GM23338 (cell line): ENCODE data around the gene TICAM2. TPM values are rescaled to one million over a fixed set of nuclear protein-coding genes. Genes with fewer than 3 reads are reported as not detected.

Source experiments
- ATAC-seq: fragments of 200-7000 bp; cut with Tn5 transposase; 3 replicates; pipeline ENCODE4 v1.9.1; 2020
- DNase-seq: peaks from one replicate; pipeline ENCODE4 v3.0.0-alpha.2; 2015; ENCODE audit warnings: low spot score
- H2AFZ ChIP-seq: fragments of 200-600 bp; sonication (generic); 2 replicates; pipeline ENCODE4 v1.8.0; 2016; ENCODE audit warnings: antibody characterized with exemption, mild to moderate bottlenecking, moderate library complexity
- H3F3A ChIP-seq: fragments of 200-600 bp; sonication (generic); replicated peaks from 2 replicates; pipeline ENCODE4 v1.8.0; 2017; ENCODE audit warnings: antibody characterized with exemption, mixed run types, low read depth
- H3K27ac ChIP-seq: fragments of 200-600 bp; sonication (generic); 2 replicates; pipeline ENCODE4 v1.6.1; 2016; ENCODE audit warnings: low read depth
- H3K27me3 ChIP-seq: fragments of 200-600 bp; sonication (generic); 2 replicates; pipeline ENCODE4 v1.8.0; 2016; ENCODE audit warnings: mild to moderate bottlenecking, mixed run types, moderate library complexity; ENCODE audit not compliant: insufficient read depth
- H3K36me3 ChIP-seq: fragments of 200-600 bp; sonication (generic); 2 replicates; pipeline ENCODE4 v1.8.0; 2016; ENCODE audit warnings: mild to moderate bottlenecking; ENCODE audit not compliant: insufficient read depth
- H3K4me1 ChIP-seq: fragments of 200-600 bp; sonication (generic); 2 replicates; pipeline ENCODE4 v1.8.0; 2016; ENCODE audit warnings: mild to moderate bottlenecking, moderate library complexity; ENCODE audit not compliant: insufficient read depth
- H3K4me2 ChIP-seq: fragments of 200-600 bp; sonication (generic); 2 replicates; pipeline ENCODE4 v1.7.1; 2017; ENCODE audit warnings: mixed run types
- H3K4me3 ChIP-seq: fragments of 200-600 bp; sonication (generic); 2 replicates; pipeline ENCODE4 v1.6.1; 2016; ENCODE audit warnings: mixed run types
- H3K79me2 ChIP-seq: fragments of 200-600 bp; sonication (generic); replicated peaks from 2 replicates; pipeline ENCODE4 v1.8.0; 2017; ENCODE audit warnings: mild to moderate bottlenecking; ENCODE audit not compliant: insufficient read depth
- H3K9me2 ChIP-seq: fragments of 200-600 bp; sonication (generic); 2 replicates; pipeline ENCODE4 v1.8.0; 2017; ENCODE audit not compliant: insufficient read depth
- H4K20me1 ChIP-seq: fragments of 200-600 bp; sonication (generic); replicated peaks from 2 replicates; pipeline ENCODE4 v1.8.0; 2017; ENCODE audit warnings: mild to moderate bottlenecking; ENCODE audit not compliant: insufficient read depth
- H3K27ac Mint-ChIP-seq: 2 replicates; pipeline ENCODE4 v1.8.0; 2020; ENCODE audit warnings: inconsistent platforms, mild to moderate bottlenecking, moderate library complexity, mixed read lengths
- H3K27me3 Mint-ChIP-seq: 3 replicates; pipeline ENCODE4 v1.8.0; 2022; ENCODE audit warnings: low read depth, mild to moderate bottlenecking, moderate library complexity, mixed read lengths, inconsistent platforms; ENCODE audit not compliant: insufficient read depth, poor library complexity
- H3K36me3 Mint-ChIP-seq: 3 replicates; pipeline ENCODE4 v1.8.0; 2021; ENCODE audit warnings: low read depth, mild to moderate bottlenecking, inconsistent platforms, moderate library complexity, mixed read lengths
- H3K4me1 Mint-ChIP-seq: 3 replicates; pipeline ENCODE4 v1.8.0; 2020; ENCODE audit warnings: mild to moderate bottlenecking, inconsistent platforms, mixed read lengths
- H3K4me3 Mint-ChIP-seq: 3 replicates; pipeline ENCODE4 v1.8.0; 2021; ENCODE audit warnings: moderate library complexity, mild to moderate bottlenecking, inconsistent platforms, mixed read lengths
- H3K9me3 Mint-ChIP-seq: 3 replicates; pipeline ENCODE4 v1.8.0; 2020; ENCODE audit warnings: moderate library complexity, mild to moderate bottlenecking, inconsistent platforms, mixed read lengths
- CREB1 ChIP-seq: fragments of 250-450 bp; sonication (Bioruptor Pico); IDR thresholded peaks from 2 replicates; pipeline ENCODE4 v1.5.0; 2020; ENCODE audit warnings: low read depth, mild to moderate bottlenecking, moderate library complexity
- CTCF ChIP-seq, 2 experiments: fragments of 200-600 bp in 1 of 2; sonication (generic) in 1 of 2; conservative IDR thresholded peaks; 2 replicates each; pipeline versions ENCODE4 v1.5.1 to v1.6.1; 2016 to 2017; ENCODE audit warnings: antibody characterized with exemption in 2 of 2, low read depth in 2 of 2, mild to moderate bottlenecking in 2 of 2, moderate library complexity in 1 of 2
- ETS1 ChIP-seq: IDR thresholded peaks from 2 replicates; pipeline ENCODE4 v1.6.1; 2016; ENCODE audit warnings: antibody characterized with exemption
- EZH2phosphoT487 ChIP-seq: fragments of 200-600 bp; sonication (generic); IDR thresholded peaks from one replicate; pipeline ENCODE4 v1.8.1; 2018; ENCODE audit warnings: antibody characterized with exemption; ENCODE audit not compliant: unreplicated experiment
- NANOG ChIP-seq: IDR thresholded peaks from 2 replicates; pipeline ENCODE4 v1.6.1; 2016; ENCODE audit warnings: antibody characterized with exemption, borderline replicate concordance
- POLR2AphosphoS5 ChIP-seq: IDR thresholded peaks from 2 replicates; pipeline ENCODE4 v1.6.1; 2016; ENCODE audit warnings: antibody characterized with exemption, low read depth
- STAT1 ChIP-seq: IDR thresholded peaks from one replicate; pipeline ENCODE4 v1.6.1; 2016; ENCODE audit warnings: antibody characterized with exemption; ENCODE audit not compliant: unreplicated experiment
- ZNF114 ChIP-seq: fragments of 250-450 bp; sonication (Bioruptor Pico); IDR thresholded peaks from 2 replicates; pipeline ENCODE4 v1.5.0; 2020; ENCODE audit warnings: mild to moderate bottlenecking, moderate library complexity
- ZNF331 ChIP-seq: fragments of 250-450 bp; sonication (Bioruptor Pico); IDR thresholded peaks from 2 replicates; pipeline ENCODE4 v1.5.0; 2020; ENCODE audit warnings: low read depth, mild to moderate bottlenecking, moderate library complexity
- ZNF462 ChIP-seq: fragments of 250-450 bp; sonication (Bioruptor Pico); IDR thresholded peaks from 2 replicates; pipeline ENCODE4 v1.5.0; 2020; ENCODE audit warnings: mild to moderate bottlenecking, moderate library complexity
- polyA plus RNA-seq: library from polyadenylated mRNA; unstranded; fragments of >200 nt; fragmentation: Nextera tagmentation; extraction: Ambion mirVana; gene quantifications from 2 replicates; pipeline ENCODE4 v1.2.1, GENCODE V29; 2016
- total RNA-seq: library from RNA; depleted of rRNA; stranded (reverse); fragments of >200 nt; shearing (Covaris generic); gene quantifications from 2 replicates; pipeline ENCODE4 v1.2.3, GENCODE V29; 2014

Gene TICAM2
- total and polyA plus RNA-seq, 2 experiments from 2014 or later, result 1.0 TPM; not detected in 1

GRCh38 chr5:115541611-115542010 is 60.7 kb downstream of the TICAM2 start:
- H3K9me2 ChIP-seq, result no peaks in the 10 kb centered on the region
- H3K36me3 ChIP-seq, result peaks cover 6% of the 10 kb centered on the region; the same call in 1 of the 2 replicates
- H3K9me3 Mint-ChIP-seq, result peaks cover 13% of the 10 kb centered on the region; the same call in 2 of the 3 replicates
- no peak for DNase-seq
- no peak for TF ChIP-seq ZNF114 (CRISPR knock-in tag)
- no peak for TF ChIP-seq ETS1
- no peak for TF ChIP-seq EZH2phosphoT487
- no peak for TF ChIP-seq POLR2AphosphoS5
- no peak for TF ChIP-seq CREB1 (CRISPR knock-in tag)
- H3K36me3 Mint-ChIP-seq, result peaks cover 63% of the 10 kb centered on the region
- H2AFZ ChIP-seq, result no peak overlapping the region
- peak overlapping the region; percentile 93 for H3K4me2 ChIP-seq
- H4K20me1 ChIP-seq, result peaks cover 53% of the 10 kb centered on the region
- H3K27me3 Mint-ChIP-seq, result peaks cover 8% of the 10 kb centered on the region
- H3K4me1 Mint-ChIP-seq, result peaks cover 44% of the 10 kb centered on the region
- peak overlapping the region; percentile 95 for H3K4me3 Mint-ChIP-seq
- no peaks in the 10 kb centered on the region for H3K27me3 ChIP-seq
- no peak overlapping the region for H3K27ac ChIP-seq
- no peaks in the 10 kb centered on the region for H3F3A ChIP-seq
- ATAC-seq, result no peak
- no peak overlapping the region for H3K27ac Mint-ChIP-seq
- peaks cover 73% of the 10 kb centered on the region for H3K79me2 ChIP-seq
- peaks cover 36% of the 10 kb centered on the region for H3K4me1 ChIP-seq
- peak overlapping the region; percentile 93 for H3K4me3 ChIP-seq

- H3K79me2 ChIP-seq, result peaks cover 100% of the 10 kb centered on the region
- peaks cover 16% of the 10 kb centered on the region for H3K4me1 ChIP-seq
- no peak overlapping the region for H3K4me2 ChIP-seq
- H3K9me3 Mint-ChIP-seq, result no peaks in the 10 kb centered on the region
- DNase-seq, result no peak
- H2AFZ ChIP-seq, result no peak overlapping the region
- H3K27ac ChIP-seq, result no peak overlapping the region
- H3K36me3 ChIP-seq, result peaks cover 6% of the 10 kb centered on the region; the same call in 1 of the 2 replicates
- ATAC-seq, result no peak
- H3K27me3 Mint-ChIP-seq, result no peaks in the 10 kb centered on the region
- no peaks in the 10 kb centered on the region for H3F3A ChIP-seq
- peaks cover 38% of the 10 kb centered on the region for H3K4me1 Mint-ChIP-seq
- H3K36me3 Mint-ChIP-seq, result peaks cover 45% of the 10 kb centered on the region
- no peak overlapping the region for H3K4me3 Mint-ChIP-seq
- H3K27me3 ChIP-seq, result no peaks in the 10 kb centered on the region
- H3K27ac Mint-ChIP-seq, result no peak overlapping the region
- H4K20me1 ChIP-seq, result peaks cover 33% of the 10 kb centered on the region; the same call in 1 of the 2 replicates
- no peaks in the 10 kb centered on the region for H3K9me2 ChIP-seq
- no peak overlapping the region for H3K4me3 ChIP-seq
- TF ChIP-seq CTCF (conservative IDR thresholded peaks at IDR 0.05; ENCODE audit: low read depth in 2 of 2) (no peak), CREB1 (CRISPR knock-in tag) (no peak), ZNF331 (CRISPR knock-in tag) (no peak), ETS1 (no peak), ZNF114 (CRISPR knock-in tag) (no peak), STAT1 (no peak), NANOG (no peak), EZH2phosphoT487 (no peak), POLR2AphosphoS5 (no peak), ZNF462 (CRISPR knock-in tag) (no peak)
Observed at GRCh38 chr5:115535479-115536035, 66.7 kb downstream of the TICAM2 start.
